H1 (cell line): ENCODE results near the gene KRT10. TPM values are rescaled to one million over a fixed set of nuclear protein-coding genes. Genes with fewer than 3 reads are reported as not detected.

Source experiments
- CHD7 ChIP-seq: fragments of 300-600 bp; sonication (generic); IDR thresholded peaks from 2 replicates; pipeline ENCODE4 v1.7.1; 2012; ENCODE audit warnings: low read length, moderate library complexity, mild to moderate bottlenecking, inconsistent platforms; ENCODE audit not compliant: insufficient replicate concordance
- CTBP2 ChIP-seq: IDR thresholded peaks from 2 replicates; pipeline ENCODE4 v1.7.0; 2011; ENCODE audit warnings: borderline replicate concordance, mild to moderate bottlenecking, moderate library complexity, mixed read lengths, low read length; ENCODE audit not compliant: insufficient read depth, insufficient read length
- GTF2F1 ChIP-seq: IDR thresholded peaks from 2 replicates; pipeline ENCODE4 v1.6.1; 2012; ENCODE audit warnings: low read depth, low read length, improper control_type of control experiment, borderline replicate concordance
- JUND ChIP-seq: IDR thresholded peaks from 2 replicates; pipeline ENCODE4 v1.6.1; 2011; ENCODE audit warnings: mild to moderate bottlenecking, improper control_type of control experiment, low read length
- SIRT6 ChIP-seq: IDR thresholded peaks from one replicate; pipeline ENCODE4 v1.7.1; 2012; ENCODE audit warnings: low read length, inconsistent platforms
- polyA plus RNA-seq, 7 experiments: library from polyadenylated mRNA; depleted of rRNA in 3 of 7; stranded (reverse) in 5 of 7; unstranded in 2 of 7; fragments of >200 nt in 5 of 7; fragments of 200-250 nt in 2 of 7; gene quantifications; 1 replicate in 5 of 7; 2 replicates in 1 of 7; 4 replicates in 1 of 7; pipeline versions ENCODE4 v1.2.1 to v1.2.3, GENCODE V29; 2011 to 2013; ENCODE audit warnings: missing spikeins in 2 of 7, mixed read lengths in 2 of 7
- total RNA-seq: library from RNA; stranded (reverse); fragmentation: NEBNext Ultra II Directional; extraction: Animal tissue kit (Norgen Biotek cat#: 25700); gene quantifications from 2 replicates; pipeline ENCODE4 v1.2.1, GENCODE V29; 2021

The KRT10 gene
- total and polyA plus RNA-seq, 2 of the 8 experiments (the other 6 are each of a cell fraction or from before 2014, with no cell fraction given), result 3.5 to 39.4 TPM

- TF ChIP-seq CHD7 (no peak), CTBP2 (no peak), SIRT6 (no peak), GTF2F1 (no peak), JUND (no peak)
These were observed 27.9 kb downstream of the KRT10 start (continued) for GRCh38 chr17:40794466-40794865.
